GM12873 (cell line): ENCODE data around the gene DTX1.

ENCODE experiments used
- CTCF ChIP-seq: IDR thresholded peaks from 2 replicates; pipeline ENCODE4 v1.5.1; 2012; ENCODE audit warnings: low read depth, mild to moderate bottlenecking, moderate library complexity, low read length, control low read depth; ENCODE audit not compliant: insufficient read depth; ENCODE audit errors: missing control alignments

The DTX1 gene

GRCh38 chr12:113022563-113023297 is 33.8 kb upstream of the DTX1 start:
- TF ChIP-seq CTCF = no peak

GRCh38 chr12:113027726-113028125 is 28.8 kb upstream of the DTX1 start:
- no peak for TF ChIP-seq CTCF

GRCh38 chr12:113030875-113031525 is 25.5 kb upstream of the DTX1 start:
- TF ChIP-seq CTCF = peak; percentile 56

- no peak for TF ChIP-seq CTCF
Observed at GRCh38 chr12:113039911-113040445, 16.6 kb upstream of the DTX1 start.

- no peak for TF ChIP-seq CTCF
Observed at GRCh38 chr12:113040722-113041171, 15.8 kb upstream of the DTX1 start.

GRCh38 chr12:113041560-113041959 is 15.0 kb upstream of the DTX1 start:
- TF ChIP-seq CTCF = no peak

GRCh38 chr12:113043240-113043639 is 13.3 kb upstream of the DTX1 start:
- no peak for TF ChIP-seq CTCF
